Measurements from ENCODE around the gene CRYBG3.

Gene CRYBG3

GRCh38 chr3:97911459-97911858 lies 89.6 kb downstream of the CRYBG3 start:
- TF ChIP-seq CTCF (IDR thresholded peaks at IDR 0.05; ENCODE audit: low read depth, low read length) = no peak
- no peak overlapping the region for H3K4me3 ChIP-seq (ENCODE audit: low read depth, low read length)

- TF ChIP-seq CTCF (IDR thresholded peaks at IDR 0.05; ENCODE audit: low read depth, low read length) = no peak
- H3K4me3 ChIP-seq (ENCODE audit: low read depth, low read length) = no peak overlapping the region
Measured at GRCh38 chr3:97914388-97914787, 92.6 kb downstream of the CRYBG3 start.

- TF ChIP-seq CTCF (IDR thresholded peaks at IDR 0.05; ENCODE audit: low read depth, low read length) = no peak
Measured at GRCh38 chr3:97916576-97916975, 94.8 kb downstream of the CRYBG3 start.

GRCh38 chr3:97917813-97918536 lies 96.2 kb downstream of the CRYBG3 start:
- no peak for TF ChIP-seq CTCF (IDR thresholded peaks at IDR 0.05; ENCODE audit: low read depth, low read length)
- no peak overlapping the region for H3K4me3 ChIP-seq (ENCODE audit: low read depth, low read length)

More at GRCh38 chr3:97916576-97916975, 94.8 kb downstream of the CRYBG3 start:
- no peak overlapping the region for H3K4me3 ChIP-seq (ENCODE audit: low read depth, low read length)

GRCh38 chr3:97927704-97928103 lies 105.9 kb downstream of the CRYBG3 start:
- H3K4me3 ChIP-seq (ENCODE audit: low read depth, low read length) = no peak overlapping the region
- TF ChIP-seq CTCF (IDR thresholded peaks at IDR 0.05; ENCODE audit: low read depth, low read length) = no peak

- no peak for TF ChIP-seq CTCF (IDR thresholded peaks at IDR 0.05; ENCODE audit: low read depth, low read length)
- no peak overlapping the region for H3K4me3 ChIP-seq (ENCODE audit: low read depth, low read length)
Measured at GRCh38 chr3:97928986-97929385, 107.2 kb downstream of the CRYBG3 start.

GRCh38 chr3:97930018-97930417 lies 108.2 kb downstream of the CRYBG3 start:
- H3K4me3 ChIP-seq (ENCODE audit: low read depth, low read length) = no peak overlapping the region
- TF ChIP-seq CTCF (IDR thresholded peaks at IDR 0.05; ENCODE audit: low read depth, low read length) = no peak

Measured in WI38 (cell line).